ENCODE results near the gene ALPL. TPM values are rescaled to one million over a fixed set of nuclear protein-coding genes. Genes with fewer than 3 reads are reported as not detected.

The ALPL gene
- polyA plus RNA-seq, 1 donor, result 3.0 TPM

- DNase-seq (ENCODE audit: low read depth), result no peak
Measured at GRCh38 chr1:21598904-21599303, 89.7 kb downstream of the ALPL start.

GRCh38 chr1:21599402-21599801 is 90.2 kb downstream of the ALPL start:
- no peak for DNase-seq (ENCODE audit: low read depth)

- no peak for DNase-seq (ENCODE audit: low read depth)
Measured at GRCh38 chr1:21601278-21602048, 92.2 kb downstream of the ALPL start.

- no peak for DNase-seq (ENCODE audit: low read depth)
Measured at GRCh38 chr1:21603177-21604138, 94.2 kb downstream of the ALPL start.

GRCh38 chr1:21604208-21604957 is 95.2 kb downstream of the ALPL start:
- no peak for DNase-seq (ENCODE audit: low read depth)

GRCh38 chr1:21605012-21605715 is 95.9 kb downstream of the ALPL start:
- no peak for DNase-seq (ENCODE audit: low read depth)

GRCh38 chr1:21605964-21606705 is 96.9 kb downstream of the ALPL start:
- DNase-seq (ENCODE audit: low read depth), result no peak

GRCh38 chr1:21607549-21608529 is 98.6 kb downstream of the ALPL start:
- DNase-seq (ENCODE audit: low read depth), result no peak

- DNase-seq (ENCODE audit: low read depth), result no peak
Measured at GRCh38 chr1:21608798-21609197, 99.6 kb downstream of the ALPL start.

GRCh38 chr1:21610027-21610426 is 100.8 kb downstream of the ALPL start:
- DNase-seq (ENCODE audit: low read depth), result no peak

GRCh38 chr1:21610989-21611785 is 102.0 kb downstream of the ALPL start:
- DNase-seq (ENCODE audit: low read depth), result no peak

GRCh38 chr1:21612057-21612456 is 102.8 kb downstream of the ALPL start:
- no peak for DNase-seq (ENCODE audit: low read depth)

GRCh38 chr1:21613072-21613867 is 104.0 kb downstream of the ALPL start:
- DNase-seq (ENCODE audit: low read depth), result no peak

- no peak for DNase-seq (ENCODE audit: low read depth)
Measured at GRCh38 chr1:21614419-21615115, 105.3 kb downstream of the ALPL start.

- DNase-seq (ENCODE audit: low read depth), result no peak
Measured at GRCh38 chr1:21616372-21616771, 107.1 kb downstream of the ALPL start.

GRCh38 chr1:21617126-21617738 is 108.0 kb downstream of the ALPL start:
- no peak for DNase-seq (ENCODE audit: low read depth)

- DNase-seq (ENCODE audit: low read depth), result no peak
Measured at GRCh38 chr1:21618059-21618458, 108.8 kb downstream of the ALPL start.
